ENCODE measurements around the gene CCDC158. TPM values are rescaled to one million over a fixed set of nuclear protein-coding genes. Genes with fewer than 3 reads are reported as not detected.

The CCDC158 gene
- total and polyA plus RNA-seq, 2 of the 8 experiments (the other 6 are each of a cell fraction or from before 2014, with no cell fraction given), result not detected

- Histone ChIP-seq H4K8ac (ENCODE audit: extremely low read depth, insufficient read depth, low read length) (no peak overlapping the region), H3K23ac (ENCODE audit: insufficient read length) (no peak overlapping the region)
- no peak for FAIRE-seq
Observed at GRCh38 chr4:76309939-76310550, 110.9 kb downstream of the CCDC158 start.

More at GRCh38 chr4:76309939-76310550, 110.9 kb downstream of the CCDC158 start:
- Histone ChIP-seq H4K20me1 (replicated peaks in 1 of 2; ENCODE audit: control insufficient read depth in 1 of 2, insufficient read depth in 2 of 2, low read length in 2 of 2) (peaks cover 0 to under 1% of the 10 kb centered on the region in 2 experiments), H3K4me3 (ENCODE audit: extremely low read depth in 1 of 4, insufficient read depth in 2 of 4, low read depth in 3 of 4, low read length in 4 of 4) (no peak overlapping the region), H2AFZ (ENCODE audit: low read length) (no peak overlapping the region), H3K9me3 (ENCODE audit: insufficient read depth in 2 of 2, low read depth in 1 of 2, low read length in 1 of 2) (no peaks in the 10 kb centered on the region), H2BK12ac (ENCODE audit: low read depth, low read length) (no peak overlapping the region), H3K14ac (ENCODE audit: insufficient read length) (no peak overlapping the region), H3K79me1 (ENCODE audit: low read depth, low read length) (no peaks in the 10 kb centered on the region), H3K27ac (ENCODE audit: low read depth, low read length) (no peak overlapping the region), H3K4me2 (ENCODE audit: insufficient read depth in 1 of 2, low read depth in 2 of 2, low read length in 2 of 2) (no peak overlapping the region), H2BK15ac (ENCODE audit: low read length) (no peak overlapping the region), H2BK5ac (ENCODE audit: low read depth, low read length) (no peak overlapping the region), H3K36me3 (ENCODE audit: control insufficient read depth in 2 of 4, insufficient read depth in 4 of 4, low read length in 3 of 4) (peaks cover 0 to 4% (median 0%) of the 10 kb centered on the region in 4 experiments; a peak in 2 of 8 replicates), H3K79me2 (ENCODE audit: control insufficient read depth in 1 of 2, insufficient read depth in 2 of 2, low read length in 2 of 2) (no peaks in the 10 kb centered on the region), H4K5ac (ENCODE audit: insufficient read length, low read depth, low read length) (no peak overlapping the region), H3K56ac (replicated peaks; ENCODE audit: insufficient read length, low read depth, low read length) (no peak overlapping the region), H3K18ac (ENCODE audit: extremely low read depth, low read length) (no peak overlapping the region), H3K9ac (replicated peaks in 1 of 4; ENCODE audit: extremely low read depth in 1 of 4, low read depth in 3 of 4, low read length in 3 of 4) (no peak overlapping the region), H3K27me3 (replicated peaks in 1 of 4; ENCODE audit: control insufficient read depth in 3 of 4, extremely low read depth in 1 of 4, insufficient read depth in 3 of 4, low read length in 3 of 4) (peaks cover 2 to 13% (median 9%) of the 10 kb centered on the region in 4 experiments), H3K4ac (replicated peaks; ENCODE audit: insufficient read length, low read depth, low read length) (no peak overlapping the region), H2BK120ac (replicated peaks; ENCODE audit: low read depth, low read length) (no peak overlapping the region), H2AK5ac (ENCODE audit: low read depth, low read length) (no peak overlapping the region), H2BK20ac (ENCODE audit: low read length) (no peak overlapping the region), H4K91ac (replicated peaks; ENCODE audit: insufficient read length, low read length) (no peak overlapping the region), H3K4me1 (replicated peaks in 1 of 4; ENCODE audit: control insufficient read depth in 3 of 4, insufficient read depth in 4 of 4, low read length in 3 of 4) (no peaks in the 10 kb centered on the region; a peak in 1 of 7 replicates), H3K23me2 (ENCODE audit: low read depth, low read length) (peaks cover 8% of the 10 kb centered on the region; the same call in 1 of the 2 replicates)
- POLR2A ChIA-PET (ENCODE audit: partially characterized antibody), result no interaction called here
- 92% methylated on average over 3 of the region's 3 CpGs; no CpG with 5 or more reads in 1 of the 2 experiments for WGBS, 2 experiments (ENCODE audit: extremely low coverage in 1 of 2, insufficient coverage in 1 of 2, insufficient read length in 1 of 2, insufficient replicate concordance in 2 of 2, low coverage in 1 of 2, low lambda C conversion rate in 2 of 2, missing lambda C conversion rate in 1 of 2)
- CTCF ChIA-PET (ENCODE audit: partially characterized antibody), result interaction anchor here (1.5 kb wide), 1 partner anchor 130 kb away, joined by 6 read pairs; no protein-coding TSS in a partner anchor
- TF ChIP-seq SIX5 (IDR thresholded peaks at IDR 0.05; ENCODE audit: low read depth, low read length) (no peak), TAF1 (IDR thresholded peaks at IDR 0.05; ENCODE audit: low read depth, low read length) (no peak)
- no peak for DNase-seq (ENCODE audit: low read depth in 1 of 2, low spot score in 2 of 2)

Data from H1 (cell line).